IMR-90 (cell line): ENCODE results near the gene CA12.
"Not testable (repeated sequence)": the region's sequence is repeated elsewhere in the genome, so short reads cannot be mapped to it uniquely, and the experiment has no call there.

ENCODE experiments used
- BHLHE40 ChIP-seq: fragments of 150-350 bp; IDR thresholded peaks from 2 replicates; pipeline ENCODE4 v1.6.1; 2016; ENCODE audit warnings: mild to moderate bottlenecking, low read depth, low read length
- CEBPB ChIP-seq: IDR thresholded peaks from 2 replicates; pipeline ENCODE4 v1.6.1; 2012; ENCODE audit warnings: low read depth, low read length, improper control_type of control experiment
- CHD1 ChIP-seq: IDR thresholded peaks from 2 replicates; pipeline ENCODE4 v1.6.1; 2012; ENCODE audit warnings: low read depth, low read length, improper control_type of control experiment
- CTCF ChIP-seq: conservative IDR thresholded peaks from 2 replicates; pipeline ENCODE4 v1.5.1; 2012; ENCODE audit warnings: mild to moderate bottlenecking, low read depth, low read length, improper control_type of control experiment
- ELK1 ChIP-seq: fragments of 150-350 bp; IDR thresholded peaks from 2 replicates; pipeline ENCODE4 v1.6.1; 2016; ENCODE audit warnings: low read depth, mild to moderate bottlenecking, low read length, moderate library complexity, borderline replicate concordance
- FOS ChIP-seq: fragments of 150-350 bp; IDR thresholded peaks from 2 replicates; pipeline ENCODE4 v1.6.1; 2016; ENCODE audit warnings: low read depth, low read length
- MAFK ChIP-seq: IDR thresholded peaks from 2 replicates; pipeline ENCODE4 v1.6.1; 2012; ENCODE audit warnings: low read depth, low read length, improper control_type of control experiment
- MAZ ChIP-seq: IDR thresholded peaks from 2 replicates; pipeline ENCODE4 v1.6.1; 2012; ENCODE audit warnings: low read depth, mild to moderate bottlenecking, low read length, improper control_type of control experiment, moderate library complexity, borderline replicate concordance
- POLR2A ChIP-seq: IDR thresholded peaks from 2 replicates; pipeline ENCODE4 v1.6.1; 2012; ENCODE audit warnings: mild to moderate bottlenecking, low read depth, low read length
- RAD21 ChIP-seq: IDR thresholded peaks from 2 replicates; pipeline ENCODE4 v1.6.1; 2012; ENCODE audit warnings: low read length, improper control_type of control experiment
- SMC3 ChIP-seq: fragments of 150-350 bp; IDR thresholded peaks from 2 replicates; pipeline ENCODE4 v1.6.1; 2016; ENCODE audit warnings: low read depth, mild to moderate bottlenecking, antibody characterized with exemption, low read length, moderate library complexity

GRCh38 chr15:63417274-63417673 is 35.6 kb upstream of the CA12 start:
- TF ChIP-seq CTCF, SMC3, BHLHE40, POLR2A, CHD1, MAFK, CEBPB, FOS, MAZ, RAD21, ELK1: not testable (repeated sequence)
